GM19035 (cell line): Measurements from ENCODE around the gene PLXNA4.

Experiments
- ATAC-seq: cut with Tn5 transposase; IDR thresholded peaks from one replicate; pipeline ENCODE4 v1.9.1; 2021; ENCODE audit not compliant: unreplicated experiment

The PLXNA4 gene

DNA sequence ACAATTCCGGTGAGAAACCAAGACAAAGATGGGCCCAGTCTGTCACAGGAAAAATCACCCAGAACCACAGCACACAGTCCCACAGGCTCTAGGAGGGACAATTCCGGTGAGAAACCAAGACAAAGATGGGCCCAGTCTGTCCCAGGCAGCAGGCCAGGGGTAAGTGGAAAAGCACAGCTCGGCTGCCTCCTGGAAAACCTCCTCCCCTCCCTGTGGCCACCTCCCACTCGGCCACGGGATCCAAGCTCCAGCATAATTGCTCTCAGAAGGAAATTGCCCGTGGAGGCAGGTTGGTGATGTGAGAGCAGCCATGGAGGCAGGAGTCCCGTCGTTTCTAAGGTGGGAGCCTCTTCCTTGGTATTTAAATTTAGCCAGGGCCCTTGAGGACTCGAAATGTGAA lies 95.7 kb downstream of the PLXNA4 start:
- no peak for ATAC-seq

DNA sequence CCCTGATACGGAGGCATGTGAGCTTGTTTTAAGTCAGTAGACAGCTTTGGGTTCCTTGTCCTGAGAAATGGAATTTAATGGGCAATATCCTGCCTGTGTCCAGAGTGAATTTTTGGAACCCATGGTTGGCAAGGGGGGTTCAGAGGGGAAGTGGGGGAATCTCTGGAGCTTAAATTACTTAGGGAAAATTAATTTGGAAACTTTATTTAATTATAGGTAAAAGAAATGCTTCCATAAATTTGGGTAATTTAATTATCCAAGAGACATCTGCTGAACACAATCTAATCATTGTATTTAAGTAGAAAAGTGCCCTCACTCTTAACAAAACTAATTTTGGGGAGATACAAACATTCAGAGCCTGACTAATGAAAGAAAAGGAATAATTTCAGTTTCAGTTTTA lies 99.7 kb downstream of the PLXNA4 start:
- no peak for ATAC-seq

DNA sequence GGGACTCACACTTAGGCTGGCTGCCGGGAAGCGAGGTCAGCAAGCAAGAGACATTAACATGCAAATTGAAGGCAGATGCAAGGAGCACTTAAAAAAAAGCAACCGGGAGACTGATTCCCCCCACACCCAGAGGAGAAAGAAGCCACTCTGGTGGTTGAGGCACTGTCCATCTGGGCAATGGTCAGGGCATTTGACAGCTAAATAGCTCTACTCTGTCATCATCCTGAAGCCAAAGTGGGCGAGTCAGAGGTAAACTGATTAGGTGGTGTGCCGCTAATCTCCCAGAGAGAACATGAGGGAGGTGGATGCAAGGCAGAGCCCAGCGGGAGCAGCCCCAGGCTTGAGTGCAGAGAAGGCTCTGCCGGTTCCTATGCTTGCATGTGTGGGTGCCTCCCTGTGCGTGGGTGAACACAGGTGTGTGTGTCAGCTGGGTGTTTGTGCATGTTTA lies 100.6 kb downstream of the PLXNA4 start:
- ATAC-seq, result no peak

DNA sequence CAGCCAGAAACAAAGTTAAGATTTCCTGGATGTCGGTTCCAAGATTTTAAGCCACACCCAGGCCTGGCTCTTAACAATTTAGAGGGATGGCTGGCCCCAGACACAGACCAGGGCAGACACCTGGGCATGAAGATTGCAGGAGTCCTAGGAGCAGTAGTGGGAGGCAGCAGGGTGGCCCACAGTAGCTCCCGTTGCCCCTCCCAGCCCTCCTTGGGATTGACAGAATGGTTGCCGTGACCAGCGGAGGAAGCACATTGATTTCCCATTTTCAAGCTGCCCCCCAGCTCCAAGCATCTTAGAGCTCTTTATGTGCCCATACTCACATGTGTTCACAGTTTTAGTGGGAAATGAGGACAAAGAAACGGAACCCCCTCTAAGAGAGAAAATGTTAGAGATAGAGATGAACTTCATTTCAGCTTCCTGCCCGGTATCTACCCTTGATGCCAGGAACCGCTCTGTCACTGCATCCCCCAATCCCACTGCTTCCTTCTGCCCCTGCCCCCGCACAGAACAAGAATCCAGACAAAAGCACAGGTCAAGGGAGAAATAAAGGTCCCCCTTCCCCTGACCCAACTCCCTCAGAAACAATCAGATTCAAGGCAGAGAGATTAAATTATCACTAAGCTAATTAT lies 101.1 kb downstream of the PLXNA4 start:
- ATAC-seq, result no peak

DNA sequence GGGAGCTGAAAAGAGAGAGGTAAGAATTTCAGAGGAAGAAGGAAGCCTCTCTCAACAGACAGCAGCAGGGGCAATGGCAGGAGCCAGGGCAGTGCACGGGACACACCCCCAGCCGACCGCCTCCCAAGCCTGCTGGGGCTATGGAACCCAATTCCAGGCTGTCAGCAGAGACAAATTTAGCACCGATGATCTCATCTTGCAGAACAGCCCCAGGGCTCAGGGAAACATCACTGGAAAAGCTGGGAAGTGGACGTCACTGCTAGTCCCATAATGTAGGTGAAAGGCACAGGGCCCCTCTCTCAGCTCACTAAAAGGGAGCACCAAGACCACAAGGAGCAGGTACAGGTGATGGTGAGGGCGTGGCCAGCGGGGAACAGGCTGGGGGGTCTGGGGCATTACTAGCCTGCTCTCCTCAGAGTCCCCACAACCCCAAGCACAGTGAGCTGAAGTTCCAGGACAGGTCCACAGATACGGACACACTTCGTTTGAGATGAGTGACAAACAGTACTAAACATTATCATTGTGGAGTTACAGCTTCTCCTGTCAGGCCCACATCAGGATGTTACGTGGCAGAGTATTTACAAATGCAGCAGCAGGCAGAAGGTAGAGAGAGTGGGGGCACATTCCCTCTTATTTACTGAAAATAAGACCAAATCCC lies 103.7 kb downstream of the PLXNA4 start:
- ATAC-seq, result no peak

DNA sequence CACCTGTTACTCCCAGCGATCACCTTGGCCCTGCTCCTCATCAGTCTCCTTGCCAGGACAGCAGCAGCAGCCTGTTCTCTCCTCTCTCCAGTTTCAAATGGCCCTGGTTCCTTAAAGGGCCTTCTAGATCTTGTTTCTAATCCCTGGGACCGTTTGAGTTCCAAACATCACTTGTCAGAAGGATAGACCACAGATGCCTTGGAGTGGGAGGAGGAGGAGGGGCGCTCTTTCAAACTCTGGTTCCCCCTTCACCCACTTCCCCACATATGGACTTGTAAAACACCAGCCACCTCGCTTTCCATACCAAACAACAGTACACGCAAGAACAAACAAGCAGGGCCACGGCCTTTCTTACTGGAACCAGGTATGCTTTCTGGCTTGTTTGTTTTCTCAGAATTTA lies 104.8 kb downstream of the PLXNA4 start:
- no peak for ATAC-seq

DNA sequence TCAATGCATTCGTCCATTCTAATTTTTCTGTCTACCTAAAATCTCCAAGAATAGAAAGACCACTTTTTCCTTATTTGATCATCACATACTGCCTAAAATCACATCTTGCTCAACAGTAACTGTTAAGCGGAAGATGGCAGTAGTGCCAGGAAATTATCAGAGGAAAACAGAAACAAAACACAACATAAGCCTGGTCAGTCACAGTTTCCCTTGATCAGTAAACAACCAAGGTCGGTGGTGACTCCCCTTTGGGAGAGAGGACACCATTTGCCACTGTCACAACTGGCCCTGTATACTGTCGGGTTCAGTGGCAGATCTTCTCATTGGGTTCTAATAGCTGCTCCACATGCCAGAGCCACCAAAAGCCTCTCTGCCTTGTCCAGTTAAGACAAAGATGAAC lies 106.6 kb downstream of the PLXNA4 start:
- no peak for ATAC-seq

DNA sequence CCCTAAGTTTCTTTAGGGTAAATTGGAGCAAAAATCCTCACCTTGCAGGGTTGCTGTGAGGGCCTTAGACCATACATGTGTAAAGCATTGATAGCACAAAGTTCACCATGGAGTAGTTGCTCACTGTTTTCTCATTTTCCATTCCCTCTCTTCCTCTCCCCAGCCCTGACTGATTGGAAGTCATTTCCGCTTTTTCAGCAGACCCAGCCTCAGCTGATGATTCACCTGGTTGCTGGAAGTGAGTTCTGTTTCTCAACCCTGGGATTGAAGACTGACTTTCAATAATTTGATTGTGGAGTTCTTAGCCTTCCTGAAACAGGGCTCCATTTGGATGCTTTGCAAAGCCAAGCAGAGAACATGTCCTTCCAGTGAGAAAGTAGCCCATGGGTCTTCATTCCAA lies 107.0 kb downstream of the PLXNA4 start:
- ATAC-seq, result no peak

DNA sequence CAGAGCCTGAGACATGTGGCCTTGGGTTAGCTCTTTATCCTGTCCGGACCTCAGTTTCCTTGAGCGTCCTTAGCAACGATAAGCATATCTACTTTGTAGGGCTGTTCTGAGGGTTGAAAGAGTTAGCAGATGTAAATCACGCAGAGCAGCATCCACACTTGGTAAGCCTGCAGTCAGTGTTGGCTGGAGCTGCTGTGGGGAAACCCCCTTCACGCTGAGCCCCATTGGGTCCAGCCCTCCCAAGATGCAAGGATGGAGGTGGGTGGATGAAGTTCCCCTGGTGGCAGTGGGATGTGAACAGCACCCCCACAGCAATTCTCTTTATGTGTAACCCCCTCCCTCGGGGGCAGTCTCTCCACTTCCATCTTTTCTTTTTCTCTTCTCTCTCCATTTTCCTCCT lies 109.9 kb downstream of the PLXNA4 start:
- no peak for ATAC-seq

DNA sequence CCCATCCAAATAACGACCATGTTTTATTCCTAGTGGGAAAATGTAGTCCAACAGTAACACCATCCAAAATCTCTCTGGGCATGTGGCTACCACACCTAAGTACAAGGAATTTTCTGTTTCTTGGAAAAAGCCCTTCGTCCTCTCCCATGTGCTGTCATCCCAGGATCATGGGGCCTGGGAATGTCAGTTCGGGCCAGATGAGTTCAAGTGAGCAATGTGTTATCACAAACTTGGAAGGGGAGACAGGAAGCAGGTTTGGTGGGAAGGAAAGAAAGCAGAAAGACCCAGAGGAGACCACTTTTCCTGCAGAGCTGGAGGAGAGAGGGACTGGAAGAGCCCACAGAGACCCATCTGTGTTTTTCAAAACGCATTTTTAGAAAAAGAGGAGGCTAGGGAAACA lies 110.8 kb downstream of the PLXNA4 start:
- no peak for ATAC-seq

DNA sequence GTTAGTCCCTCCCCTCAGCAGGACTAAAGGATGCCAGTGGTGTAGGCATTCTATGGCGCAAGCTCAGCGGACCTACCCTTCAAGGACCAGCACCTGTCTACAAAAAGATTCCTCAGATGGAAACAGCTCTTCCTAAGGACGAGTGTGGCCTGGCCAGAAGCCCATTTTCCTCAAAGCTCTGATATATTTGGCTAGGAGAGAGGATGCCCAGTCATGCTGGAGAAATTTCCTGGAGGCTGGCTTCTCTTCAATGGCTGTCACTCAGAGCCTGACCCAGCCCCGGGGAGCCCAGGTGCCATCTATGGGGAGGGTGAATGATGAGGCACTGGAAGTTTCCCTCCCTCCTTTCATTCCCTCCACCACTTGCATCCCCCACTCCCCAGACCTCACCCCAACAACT lies 111.5 kb downstream of the PLXNA4 start:
- no peak for ATAC-seq

DNA sequence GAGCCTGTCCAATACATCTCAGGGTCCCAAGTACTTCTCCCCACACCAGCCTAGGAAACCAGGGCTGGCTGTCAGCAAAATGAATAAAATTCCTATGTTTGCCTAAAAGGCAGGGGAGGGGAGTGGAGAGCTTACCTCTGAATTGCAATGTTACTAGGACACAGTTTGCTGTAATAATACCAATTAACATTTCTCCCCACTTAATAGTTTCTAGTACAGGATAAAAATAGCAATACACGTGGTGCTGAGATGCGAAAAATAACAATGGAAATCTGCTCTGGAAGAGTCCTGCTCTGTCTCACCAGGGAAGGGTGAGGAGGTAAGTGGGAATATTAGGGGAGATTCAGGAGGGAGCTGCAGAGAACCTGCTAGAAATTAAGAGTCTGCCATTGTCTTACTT lies 112.3 kb downstream of the PLXNA4 start:
- ATAC-seq, result no peak

DNA sequence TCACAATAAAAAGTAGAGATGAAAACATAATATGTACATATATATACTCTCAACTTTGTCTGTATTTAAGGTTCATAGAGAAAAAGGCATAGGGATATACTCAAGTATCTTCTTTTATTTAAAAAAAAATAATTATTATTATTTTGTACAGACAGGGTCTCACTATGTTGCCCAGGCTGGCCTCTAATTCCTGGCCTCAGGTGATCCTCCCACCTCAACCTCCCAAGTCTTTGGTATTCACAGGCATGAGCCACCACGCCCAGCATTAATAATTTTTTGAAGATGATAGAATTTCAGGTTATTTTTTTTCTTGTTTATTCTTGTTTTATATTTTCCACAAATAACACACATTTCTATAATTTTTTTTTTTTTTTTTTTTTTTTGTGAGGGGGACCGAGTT lies 113.8 kb downstream of the PLXNA4 start:
- no peak for ATAC-seq

DNA sequence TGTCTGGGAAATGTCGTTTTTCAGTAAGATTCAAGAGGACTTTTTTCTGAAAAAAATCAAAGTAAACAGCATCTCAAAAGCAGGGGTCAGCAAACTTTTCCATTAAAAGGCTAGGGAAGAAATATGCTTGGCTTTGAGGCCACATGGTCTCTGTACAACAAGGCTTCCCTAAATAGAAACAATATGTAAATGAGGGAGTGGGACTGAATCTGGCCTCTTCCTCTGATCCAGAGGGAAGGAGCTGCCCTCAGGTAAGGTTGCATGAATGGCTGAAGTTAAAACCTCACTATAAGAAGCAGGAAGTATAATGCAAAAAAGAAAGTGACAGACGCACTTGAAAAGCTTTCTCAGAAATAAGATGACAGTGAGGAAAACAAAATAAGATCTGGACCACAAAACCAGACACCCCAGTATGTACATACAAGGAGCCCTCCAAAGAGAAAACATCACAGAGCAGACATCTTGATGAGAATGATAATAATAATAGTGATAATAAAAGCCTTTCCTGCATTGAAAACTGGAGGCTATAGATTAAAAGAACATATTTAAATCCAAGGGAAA lies 115.2 kb downstream of the PLXNA4 start:
- ATAC-seq, result no peak

DNA sequence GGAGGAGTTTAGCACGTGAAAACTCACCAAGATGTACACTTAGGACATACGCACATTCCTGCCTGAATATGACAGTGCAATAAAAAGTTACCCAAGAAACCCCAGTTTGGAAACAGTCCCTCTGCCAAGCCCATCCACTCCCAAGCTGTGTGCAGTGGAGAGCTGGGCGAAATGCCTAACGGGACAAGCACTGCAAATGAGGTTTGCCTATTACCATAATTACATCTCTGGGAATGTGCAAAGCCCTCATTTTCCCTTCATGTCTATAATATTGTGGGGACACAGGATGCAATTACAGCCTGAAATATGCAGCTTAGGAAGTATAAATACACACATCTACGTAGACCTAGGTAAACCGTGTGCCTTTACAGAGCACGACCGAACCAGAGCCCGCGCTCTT lies 117.5 kb downstream of the PLXNA4 start:
- ATAC-seq, result no peak

DNA sequence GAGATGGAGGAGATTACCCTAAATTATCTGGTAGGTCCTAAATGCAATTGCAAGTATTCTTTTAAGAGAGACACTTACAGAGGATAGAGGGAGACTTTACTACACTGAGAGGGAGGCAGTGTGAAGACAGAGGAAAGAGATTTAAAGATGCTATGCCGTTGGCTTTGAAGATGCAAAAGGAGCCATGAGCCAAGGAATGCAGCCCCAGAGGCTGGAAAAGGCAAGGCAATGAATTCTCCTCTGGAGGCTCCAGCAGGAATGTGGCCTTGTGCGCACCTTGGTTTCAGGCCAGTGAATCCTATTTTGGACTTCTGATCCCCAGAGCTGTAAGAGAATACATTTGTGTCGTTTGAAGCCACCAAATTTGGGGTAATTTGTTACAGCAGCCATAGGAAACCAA lies 118.6 kb downstream of the PLXNA4 start:
- no peak for ATAC-seq

DNA sequence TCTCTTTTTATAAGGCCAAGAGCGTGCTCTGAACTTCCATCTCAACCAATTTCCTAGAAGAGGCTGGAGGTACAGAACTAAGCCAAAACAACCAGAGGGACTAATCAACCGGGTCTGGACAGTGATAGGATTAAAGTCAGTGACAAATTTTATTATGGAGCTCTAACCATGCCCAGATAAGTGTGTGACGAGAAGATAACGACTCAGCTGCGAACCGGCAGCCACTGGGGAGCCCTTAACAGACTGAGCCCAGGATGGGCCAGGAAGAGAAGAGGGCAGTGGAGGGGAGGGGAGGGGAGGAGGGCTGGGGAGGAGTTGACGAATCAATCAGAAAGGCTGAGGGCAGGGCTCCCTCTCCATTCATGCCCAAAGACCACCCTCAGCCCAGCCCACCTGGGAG lies 119.9 kb downstream of the PLXNA4 start:
- no peak for ATAC-seq

DNA sequence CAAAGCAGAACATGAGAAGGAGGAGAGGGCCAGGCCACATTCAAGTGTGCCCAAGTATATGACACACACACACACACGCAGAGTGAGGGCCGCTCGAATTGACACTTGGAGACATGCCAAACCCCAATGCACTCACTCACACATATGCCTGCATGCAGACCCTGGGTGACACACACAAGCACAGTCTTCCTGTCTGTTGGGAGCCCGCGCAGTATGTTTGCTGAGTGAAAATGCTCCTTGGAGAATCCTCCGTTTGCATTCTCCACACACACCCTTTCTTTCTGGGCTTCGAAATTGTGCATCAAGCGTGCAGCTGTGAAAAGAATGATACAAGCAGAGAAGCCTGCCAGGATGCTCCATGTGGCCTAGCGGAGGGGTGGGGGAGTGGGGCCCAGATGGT lies 120.9 kb downstream of the PLXNA4 start:
- no peak for ATAC-seq

DNA sequence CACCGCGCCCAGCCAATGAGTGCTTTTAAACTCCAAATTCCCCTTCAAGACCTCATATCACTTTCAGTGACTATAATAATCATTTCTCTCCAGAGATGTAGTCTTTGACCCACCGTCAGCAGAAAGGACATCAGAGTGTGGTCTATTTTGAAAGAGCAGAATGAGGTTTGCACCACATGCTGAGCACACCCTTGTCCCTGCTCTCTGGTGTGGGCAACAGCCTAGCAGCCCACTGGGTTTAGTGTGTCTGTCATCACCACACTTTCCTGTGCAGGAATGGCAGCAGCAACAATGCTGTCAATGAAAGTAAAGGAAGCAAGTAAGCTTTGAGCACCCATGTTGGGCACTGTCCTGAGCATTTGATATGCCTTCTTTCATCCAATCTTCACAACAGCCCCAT lies 122.4 kb downstream of the PLXNA4 start:
- no peak for ATAC-seq

DNA sequence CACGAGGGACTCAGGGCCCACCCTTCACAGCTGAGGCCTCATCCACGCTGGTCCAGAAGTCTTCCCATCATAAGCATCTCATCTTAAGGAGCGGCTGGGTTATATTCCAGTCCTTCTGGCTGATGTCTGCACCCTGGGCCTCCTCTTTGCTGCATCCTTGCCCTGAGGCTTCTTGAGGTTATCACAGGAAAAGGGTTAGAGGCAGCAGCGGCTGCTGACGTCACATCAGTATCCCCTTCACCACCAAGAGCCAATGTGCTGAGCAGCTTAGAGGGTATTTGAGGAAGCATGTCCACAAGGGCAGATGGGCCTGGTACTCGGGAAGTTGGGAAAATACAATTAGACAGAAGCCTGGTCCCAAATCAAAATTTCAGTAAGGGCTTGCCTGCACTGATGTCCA lies 125.1 kb downstream of the PLXNA4 start:
- no peak for ATAC-seq

DNA sequence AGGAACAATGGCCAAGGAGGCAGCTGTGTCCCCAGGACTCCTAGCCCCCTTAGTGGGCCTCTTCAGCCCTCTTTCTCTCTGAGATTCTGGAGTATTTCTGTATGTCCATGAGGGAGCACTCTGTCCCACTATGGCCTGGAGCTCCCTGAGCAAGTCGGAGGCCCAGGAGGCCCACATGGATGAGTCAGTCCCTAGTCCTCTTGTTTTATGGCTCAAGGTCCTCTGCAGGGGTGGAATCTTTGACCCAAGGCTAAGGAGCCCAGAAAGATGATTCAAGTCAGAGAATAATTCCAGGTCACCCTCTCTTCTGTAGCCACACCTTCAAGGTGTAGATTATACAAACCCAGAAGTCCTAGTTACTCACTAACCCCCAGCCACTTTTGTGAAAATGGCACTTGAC lies 125.6 kb downstream of the PLXNA4 start:
- ATAC-seq, result no peak

DNA sequence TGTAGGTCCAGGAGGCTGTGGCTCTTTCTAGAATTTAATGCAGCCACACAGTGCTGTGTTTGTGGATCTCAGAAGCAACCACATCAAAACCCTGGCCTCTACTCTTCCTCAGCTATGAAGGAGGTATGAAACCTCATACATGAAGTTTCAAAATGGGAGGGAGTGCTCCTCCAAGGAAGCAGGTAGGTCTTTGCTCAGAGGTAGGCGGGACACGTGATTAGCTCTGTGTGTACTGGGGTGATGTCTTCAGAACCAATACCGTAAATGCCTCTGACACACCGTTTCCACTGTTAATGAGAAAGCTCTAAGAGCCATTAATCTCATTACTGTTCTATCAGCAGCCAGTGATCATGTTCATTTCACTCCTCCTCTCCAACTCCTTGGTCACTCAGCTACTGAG lies 126.1 kb downstream of the PLXNA4 start:
- no peak for ATAC-seq
